DOHH2 (cell line): Measurements from ENCODE around the gene TMCC1.

Experiments used
- H3F3A ChIP-seq: fragments of 200-600 bp; sonication (generic), shearing (Covaris generic); 2 replicates; pipeline ENCODE4 v1.6.0; 2016; ENCODE audit warnings: antibody characterized with exemption, mild to moderate bottlenecking; ENCODE audit not compliant: control insufficient read depth, insufficient read depth
- H3K27ac ChIP-seq: fragments of 200-600 bp; sonication (generic); 2 replicates; pipeline ENCODE4 v1.5.1; 2014; ENCODE audit warnings: low read depth, mild to moderate bottlenecking, low read length, moderate library complexity
- H3K27me3 ChIP-seq: fragments of 200-600 bp; sonication (generic); 2 replicates; pipeline ENCODE4 v1.6.1; 2014; ENCODE audit warnings: mild to moderate bottlenecking, low read length, mixed read lengths; ENCODE audit not compliant: control insufficient read depth
- H3K36me3 ChIP-seq: fragments of 200-600 bp; sonication (generic); 2 replicates; pipeline ENCODE4 v1.6.1; 2014; ENCODE audit warnings: mild to moderate bottlenecking, low read length, moderate library complexity, mixed read lengths; ENCODE audit not compliant: control insufficient read depth
- H3K4me1 ChIP-seq: fragments of 200-600 bp; sonication (generic); 2 replicates; pipeline ENCODE4 v1.6.1; 2014; ENCODE audit warnings: mild to moderate bottlenecking, low read length, mixed read lengths; ENCODE audit not compliant: control insufficient read depth
- H3K4me2 ChIP-seq: fragments of 200-600 bp; sonication (generic); 2 replicates; pipeline ENCODE4 v1.6.0; 2014; ENCODE audit warnings: mild to moderate bottlenecking, low read length, moderate library complexity
- H3K4me3 ChIP-seq: fragments of 200-600 bp; sonication (generic); 2 replicates; pipeline ENCODE4 v1.5.1; 2014; ENCODE audit warnings: mild to moderate bottlenecking, low read length, mixed read lengths
- H3K79me2 ChIP-seq: fragments of 200-600 bp; sonication (generic); 2 replicates; pipeline ENCODE4 v1.6.1; 2014; ENCODE audit warnings: mild to moderate bottlenecking, low read length, mixed read lengths; ENCODE audit not compliant: control insufficient read depth
- H3K9me2 ChIP-seq: fragments of 200-600 bp; sonication (generic); replicated peaks from 2 replicates; pipeline ENCODE4 v1.6.1; 2014; ENCODE audit warnings: mild to moderate bottlenecking, low read length, mixed read lengths; ENCODE audit not compliant: control insufficient read depth
- H3K9me3 ChIP-seq: fragments of 200-600 bp; sonication (generic); 2 replicates; pipeline ENCODE4 v1.6.1; 2014; ENCODE audit warnings: antibody characterized with exemption, low read length, mixed read lengths; ENCODE audit not compliant: control insufficient read depth, insufficient read depth
- H4K20me1 ChIP-seq: fragments of 200-600 bp; sonication (generic); 2 replicates; pipeline ENCODE4 v1.6.0; 2014; ENCODE audit warnings: low read depth, mild to moderate bottlenecking, antibody characterized with exemption, low read length, moderate library complexity; ENCODE audit not compliant: control insufficient read depth, insufficient read depth
- CTCF ChIP-seq: fragments of 200-600 bp; sonication (generic); IDR thresholded peaks from one replicate; pipeline ENCODE4 v1.5.1; 2014; ENCODE audit warnings: antibody characterized with exemption, mild to moderate bottlenecking, low read depth, low read length; ENCODE audit not compliant: poor library complexity, severe bottlenecking
- EZH2phosphoT487 ChIP-seq: fragments of 200-600 bp; sonication (generic); IDR thresholded peaks from 2 replicates; pipeline ENCODE4 v1.6.1; 2017; ENCODE audit warnings: borderline replicate concordance, mild to moderate bottlenecking, antibody characterized with exemption, low read length, moderate library complexity, mixed read lengths

Gene TMCC1

DNA sequence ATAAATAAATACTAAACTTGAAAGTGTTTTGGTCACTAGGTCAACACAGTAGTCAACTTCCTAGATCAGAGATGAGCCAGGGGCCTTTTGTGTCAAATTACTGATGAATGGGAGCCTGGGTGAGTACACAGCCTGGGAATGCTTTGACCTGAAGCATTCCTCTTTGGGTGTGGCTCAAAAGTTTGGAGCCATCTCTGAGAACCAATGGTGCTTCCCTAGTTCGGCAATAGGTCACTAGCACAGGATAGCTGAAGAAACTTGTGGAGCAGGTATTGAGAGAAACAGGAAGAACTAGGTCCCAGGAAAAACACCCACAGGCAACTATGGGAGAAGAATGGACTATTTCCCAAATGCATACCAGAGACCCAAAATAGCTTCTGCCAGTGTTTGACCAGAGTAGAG, 230.5 kb downstream of the TMCC1 start:
- Histone ChIP-seq H3K4me3 (no peak overlapping the region), H3K9me3 (no peaks in the 10 kb centered on the region), H3K79me2 (no peaks in the 10 kb centered on the region), H3K27ac (no peak overlapping the region), H3K4me1 (no peaks in the 10 kb centered on the region), H3K27me3 (no peaks in the 10 kb centered on the region), H3K4me2 (no peak overlapping the region), H4K20me1 (no peaks in the 10 kb centered on the region), H3K36me3 (no peaks in the 10 kb centered on the region), H3F3A (no peaks in the 10 kb centered on the region), H3K9me2 (no peaks in the 10 kb centered on the region)
- TF ChIP-seq CTCF, result no peak
- no peak for TF ChIP-seq EZH2phosphoT487

- Histone ChIP-seq H3K79me2 (no peaks in the 10 kb centered on the region), H3K4me1 (no peaks in the 10 kb centered on the region), H4K20me1 (no peaks in the 10 kb centered on the region), H3K4me2 (no peak overlapping the region), H3K27ac (no peak overlapping the region), H3K4me3 (no peak overlapping the region), H3K9me2 (no peaks in the 10 kb centered on the region), H3K9me3 (no peaks in the 10 kb centered on the region), H3F3A (no peaks in the 10 kb centered on the region), H3K36me3 (no peaks in the 10 kb centered on the region), H3K27me3 (no peaks in the 10 kb centered on the region)
- TF ChIP-seq EZH2phosphoT487, result no peak
- TF ChIP-seq CTCF, result no peak
Observed at GRCh38 chr3:129662191-129662608, 231.3 kb downstream of the TMCC1 start.

- TF ChIP-seq EZH2phosphoT487 (no peak), CTCF (no peak)
- no peaks in the 10 kb centered on the region for H3K9me2 ChIP-seq
- H3K79me2 ChIP-seq, result no peaks in the 10 kb centered on the region
- H3K27ac ChIP-seq, result no peak overlapping the region
- no peaks in the 10 kb centered on the region for H3K27me3 ChIP-seq
- no peaks in the 10 kb centered on the region for H3K36me3 ChIP-seq
- H3K9me3 ChIP-seq, result no peaks in the 10 kb centered on the region
- H3K4me3 ChIP-seq, result no peak overlapping the region
- no peaks in the 10 kb centered on the region for H4K20me1 ChIP-seq
- H3F3A ChIP-seq, result no peaks in the 10 kb centered on the region
- no peak overlapping the region for H3K4me2 ChIP-seq
- no peaks in the 10 kb centered on the region for H3K4me1 ChIP-seq
Observed at GRCh38 chr3:129661766-129662165, 231.7 kb downstream of the TMCC1 start.
